ENCODE data around the gene CALD1.

Gene CALD1

GRCh38 chr7:134842062-134842461 lies 62.6 kb downstream of the CALD1 start:
- H3K9ac ChIP-seq (ENCODE audit: low read length in 2 of 2) = peak overlapping the region; percentile 13 to 24
- peaks cover 17 to 20% of the 10 kb centered on the region in 2 donors for H3K36me3 ChIP-seq (ENCODE audit: control insufficient read depth in 2 of 2, insufficient read depth in 2 of 2, low read length in 2 of 2)
- H3K4me1 ChIP-seq (ENCODE audit: control insufficient read depth, insufficient read depth, low read length) = peaks cover 36% of the 10 kb centered on the region
- H3K4me3 ChIP-seq (ENCODE audit: low read length in 2 of 2) = no peak overlapping the region
- peak overlapping the region; percentile 58 for H3K27ac ChIP-seq (ENCODE audit: low read length)
- no peaks in the 10 kb centered on the region for H3K9me3 ChIP-seq (ENCODE audit: control insufficient read depth in 2 of 2, low read length in 2 of 2)
- H3K27me3 ChIP-seq (ENCODE audit: control insufficient read depth in 1 of 2, insufficient read depth in 2 of 2, low read length in 2 of 2) = no peaks in the 10 kb centered on the region

- Histone ChIP-seq H3K9ac (ENCODE audit: low read length in 2 of 2) (no peak overlapping the region), H3K9me3 (ENCODE audit: control insufficient read depth in 2 of 2, low read length in 2 of 2) (no peaks in the 10 kb centered on the region), H3K4me1 (ENCODE audit: control insufficient read depth, insufficient read depth, low read length) (peaks cover 43% of the 10 kb centered on the region), H3K27ac (ENCODE audit: low read length) (peak overlapping the region; percentile 66), H3K27me3 (ENCODE audit: control insufficient read depth in 1 of 2, insufficient read depth in 2 of 2, low read length in 2 of 2) (no peaks in the 10 kb centered on the region), H3K4me3 (ENCODE audit: low read length in 2 of 2) (peak overlapping the region; percentile 31 to 50), H3K36me3 (ENCODE audit: control insufficient read depth in 2 of 2, insufficient read depth in 2 of 2, low read length in 2 of 2) (peaks cover 17 to 20% of the 10 kb centered on the region in 2 donors)
These were observed 63.5 kb downstream of the CALD1 start for GRCh38 chr7:134842886-134843430.

GRCh38 chr7:134844200-134844599 lies 64.8 kb downstream of the CALD1 start:
- peaks cover 49% of the 10 kb centered on the region for H3K4me1 ChIP-seq (ENCODE audit: control insufficient read depth, insufficient read depth, low read length)
- H3K4me3 ChIP-seq (ENCODE audit: low read length in 2 of 2) = no peak overlapping the region
- H3K36me3 ChIP-seq (ENCODE audit: control insufficient read depth in 2 of 2, insufficient read depth in 2 of 2, low read length in 2 of 2) = peaks cover 17 to 20% of the 10 kb centered on the region in 2 donors
- no peak overlapping the region for H3K9ac ChIP-seq (ENCODE audit: low read length in 2 of 2)
- no peaks in the 10 kb centered on the region for H3K27me3 ChIP-seq (ENCODE audit: control insufficient read depth in 1 of 2, insufficient read depth in 2 of 2, low read length in 2 of 2)
- peak overlapping the region; percentile 38 for H3K27ac ChIP-seq (ENCODE audit: low read length)
- H3K9me3 ChIP-seq (ENCODE audit: control insufficient read depth in 2 of 2, low read length in 2 of 2) = no peaks in the 10 kb centered on the region

- no peaks in the 10 kb centered on the region for H3K27me3 ChIP-seq (ENCODE audit: control insufficient read depth in 1 of 2, insufficient read depth in 2 of 2, low read length in 2 of 2)
- no peak overlapping the region for H3K9ac ChIP-seq (ENCODE audit: low read length in 2 of 2)
- H3K9me3 ChIP-seq (ENCODE audit: control insufficient read depth in 2 of 2, low read length in 2 of 2) = no peaks in the 10 kb centered on the region
- no peak overlapping the region for H3K4me3 ChIP-seq (ENCODE audit: low read length in 2 of 2)
- peaks cover 20% of the 10 kb centered on the region in 2 donors for H3K36me3 ChIP-seq (ENCODE audit: control insufficient read depth in 2 of 2, insufficient read depth in 2 of 2, low read length in 2 of 2)
- peak overlapping the region; percentile 83 for H3K27ac ChIP-seq (ENCODE audit: low read length)
- H3K4me1 ChIP-seq (ENCODE audit: control insufficient read depth, insufficient read depth, low read length) = peaks cover 52% of the 10 kb centered on the region
These were observed 66.0 kb downstream of the CALD1 start for GRCh38 chr7:134845461-134845860.

GRCh38 chr7:134847851-134848588 lies 68.6 kb downstream of the CALD1 start:
- Histone ChIP-seq H3K9me3 (ENCODE audit: control insufficient read depth in 2 of 2, low read length in 2 of 2) (no peaks in the 10 kb centered on the region), H3K27me3 (ENCODE audit: control insufficient read depth in 1 of 2, insufficient read depth in 2 of 2, low read length in 2 of 2) (no peaks in the 10 kb centered on the region), H3K36me3 (ENCODE audit: control insufficient read depth in 2 of 2, insufficient read depth in 2 of 2, low read length in 2 of 2) (peaks cover 20 to 25% of the 10 kb centered on the region in 2 donors), H3K27ac (ENCODE audit: low read length) (peak overlapping the region; percentile 83), H3K9ac (ENCODE audit: low read length in 2 of 2) (peak overlapping the region; percentile 22 to 40), H3K4me3 (ENCODE audit: low read length in 2 of 2) (peak overlapping the region in 1 of 2 donors; percentile 10), H3K4me1 (ENCODE audit: control insufficient read depth, insufficient read depth, low read length) (peaks cover 66% of the 10 kb centered on the region)

- H3K4me3 ChIP-seq (ENCODE audit: low read length in 2 of 2) = no peak overlapping the region
- H3K27me3 ChIP-seq (ENCODE audit: control insufficient read depth in 1 of 2, insufficient read depth in 2 of 2, low read length in 2 of 2) = no peaks in the 10 kb centered on the region
- peaks cover 12 to 15% of the 10 kb centered on the region in 2 donors for H3K36me3 ChIP-seq (ENCODE audit: control insufficient read depth in 2 of 2, insufficient read depth in 2 of 2, low read length in 2 of 2)
- peaks cover 69% of the 10 kb centered on the region for H3K4me1 ChIP-seq (ENCODE audit: control insufficient read depth, insufficient read depth, low read length)
- H3K9me3 ChIP-seq (ENCODE audit: control insufficient read depth in 2 of 2, low read length in 2 of 2) = no peaks in the 10 kb centered on the region
- H3K27ac ChIP-seq (ENCODE audit: low read length) = peak overlapping the region; percentile 66
- H3K9ac ChIP-seq (ENCODE audit: low read length in 2 of 2) = peak overlapping the region in 1 of 2 donors; percentile 7
These were observed 70.6 kb downstream of the CALD1 start for GRCh38 chr7:134850066-134850465.

GRCh38 chr7:134851141-134851540 lies 71.7 kb downstream of the CALD1 start:
- Histone ChIP-seq H3K36me3 (ENCODE audit: control insufficient read depth in 2 of 2, insufficient read depth in 2 of 2, low read length in 2 of 2) (peaks cover 5 to 6% of the 10 kb centered on the region in 2 donors), H3K4me3 (ENCODE audit: low read length in 2 of 2) (no peak overlapping the region), H3K9ac (ENCODE audit: low read length in 2 of 2) (no peak overlapping the region), H3K9me3 (ENCODE audit: control insufficient read depth in 2 of 2, low read length in 2 of 2) (no peaks in the 10 kb centered on the region), H3K27ac (ENCODE audit: low read length) (peak overlapping the region; percentile 66), H3K4me1 (ENCODE audit: control insufficient read depth, insufficient read depth, low read length) (peaks cover 70% of the 10 kb centered on the region), H3K27me3 (ENCODE audit: control insufficient read depth in 1 of 2, insufficient read depth in 2 of 2, low read length in 2 of 2) (no peaks in the 10 kb centered on the region)

- Histone ChIP-seq H3K27me3 (ENCODE audit: control insufficient read depth in 1 of 2, insufficient read depth in 2 of 2, low read length in 2 of 2) (no peaks in the 10 kb centered on the region), H3K4me3 (ENCODE audit: low read length in 2 of 2) (peak overlapping the region in 1 of 2 donors; percentile 23), H3K27ac (ENCODE audit: low read length) (peak overlapping the region; percentile 63), H3K9me3 (ENCODE audit: control insufficient read depth in 2 of 2, low read length in 2 of 2) (no peaks in the 10 kb centered on the region), H3K36me3 (ENCODE audit: control insufficient read depth in 2 of 2, insufficient read depth in 2 of 2, low read length in 2 of 2) (peaks cover 3 to 5% of the 10 kb centered on the region in 2 donors), H3K4me1 (ENCODE audit: control insufficient read depth, insufficient read depth, low read length) (peaks cover 61% of the 10 kb centered on the region), H3K9ac (ENCODE audit: low read length in 2 of 2) (no peak overlapping the region)
These were observed 73.2 kb downstream of the CALD1 start for GRCh38 chr7:134852625-134853024.

- Histone ChIP-seq H3K27ac (ENCODE audit: low read length) (peak overlapping the region; percentile 68), H3K9ac (ENCODE audit: low read length in 2 of 2) (no peak overlapping the region), H3K27me3 (ENCODE audit: control insufficient read depth in 1 of 2, insufficient read depth in 2 of 2, low read length in 2 of 2) (no peaks in the 10 kb centered on the region), H3K36me3 (ENCODE audit: control insufficient read depth in 2 of 2, insufficient read depth in 2 of 2, low read length in 2 of 2) (peaks cover 3 to 5% of the 10 kb centered on the region in 2 donors), H3K4me1 (ENCODE audit: control insufficient read depth, insufficient read depth, low read length) (peaks cover 62% of the 10 kb centered on the region), H3K4me3 (ENCODE audit: low read length in 2 of 2) (no peak overlapping the region), H3K9me3 (ENCODE audit: control insufficient read depth in 2 of 2, low read length in 2 of 2) (no peaks in the 10 kb centered on the region)
These were observed 75.4 kb downstream of the CALD1 start for GRCh38 chr7:134854816-134855215.

- Histone ChIP-seq H3K36me3 (ENCODE audit: control insufficient read depth in 2 of 2, insufficient read depth in 2 of 2, low read length in 2 of 2) (peaks cover 0 to 5% of the 10 kb centered on the region in 2 donors), H3K27me3 (ENCODE audit: control insufficient read depth in 1 of 2, insufficient read depth in 2 of 2, low read length in 2 of 2) (no peaks in the 10 kb centered on the region), H3K9ac (ENCODE audit: low read length in 2 of 2) (peak overlapping the region in 1 of 2 donors; percentile 46), H3K4me1 (ENCODE audit: control insufficient read depth, insufficient read depth, low read length) (peaks cover 59% of the 10 kb centered on the region), H3K27ac (ENCODE audit: low read length) (peak overlapping the region; percentile 68), H3K4me3 (ENCODE audit: low read length in 2 of 2) (no peak overlapping the region), H3K9me3 (ENCODE audit: control insufficient read depth in 2 of 2, low read length in 2 of 2) (no peaks in the 10 kb centered on the region)
These were observed 76.0 kb downstream of the CALD1 start for GRCh38 chr7:134855442-134855841.

GRCh38 chr7:134856091-134856490 lies 76.7 kb downstream of the CALD1 start:
- Histone ChIP-seq H3K9me3 (ENCODE audit: control insufficient read depth in 2 of 2, low read length in 2 of 2) (no peaks in the 10 kb centered on the region), H3K36me3 (ENCODE audit: control insufficient read depth in 2 of 2, insufficient read depth in 2 of 2, low read length in 2 of 2) (peaks cover 0 to 3% of the 10 kb centered on the region in 2 donors), H3K27me3 (ENCODE audit: control insufficient read depth in 1 of 2, insufficient read depth in 2 of 2, low read length in 2 of 2) (no peaks in the 10 kb centered on the region), H3K4me3 (ENCODE audit: low read length in 2 of 2) (peak overlapping the region in 1 of 2 donors; percentile 37), H3K9ac (ENCODE audit: low read length in 2 of 2) (peak overlapping the region; percentile 38 to 46), H3K4me1 (ENCODE audit: control insufficient read depth, insufficient read depth, low read length) (peaks cover 53% of the 10 kb centered on the region), H3K27ac (ENCODE audit: low read length) (peak overlapping the region; percentile 68)

All from stomach smooth muscle (tissue), 2 donors.